LNCaP clone FGC (cell line): ENCODE results near the gene NINJ1.

ENCODE experiments used
- DNase-seq: peaks from one replicate; pipeline ENCODE4 v3.0.0-alpha.2; 2011; ENCODE audit warnings: low read depth
- H3K4me3 ChIP-seq: 2 replicates; pipeline ENCODE4 v1.5.1; 2011; ENCODE audit warnings: mild to moderate bottlenecking, low read depth, low read length, control low read depth
- CTCF ChIP-seq: IDR thresholded peaks from 2 replicates; pipeline ENCODE4 v1.5.1; 2012; ENCODE audit warnings: mild to moderate bottlenecking; ENCODE audit not compliant: control insufficient read depth, insufficient read depth; ENCODE audit errors: extremely low read depth

Gene NINJ1

GRCh38 chr9:93083592-93084470, 50.2 kb downstream of the NINJ1 start:
- DNase-seq, result no peak
- no peak overlapping the region for H3K4me3 ChIP-seq
- TF ChIP-seq CTCF, result no peak

DNA sequence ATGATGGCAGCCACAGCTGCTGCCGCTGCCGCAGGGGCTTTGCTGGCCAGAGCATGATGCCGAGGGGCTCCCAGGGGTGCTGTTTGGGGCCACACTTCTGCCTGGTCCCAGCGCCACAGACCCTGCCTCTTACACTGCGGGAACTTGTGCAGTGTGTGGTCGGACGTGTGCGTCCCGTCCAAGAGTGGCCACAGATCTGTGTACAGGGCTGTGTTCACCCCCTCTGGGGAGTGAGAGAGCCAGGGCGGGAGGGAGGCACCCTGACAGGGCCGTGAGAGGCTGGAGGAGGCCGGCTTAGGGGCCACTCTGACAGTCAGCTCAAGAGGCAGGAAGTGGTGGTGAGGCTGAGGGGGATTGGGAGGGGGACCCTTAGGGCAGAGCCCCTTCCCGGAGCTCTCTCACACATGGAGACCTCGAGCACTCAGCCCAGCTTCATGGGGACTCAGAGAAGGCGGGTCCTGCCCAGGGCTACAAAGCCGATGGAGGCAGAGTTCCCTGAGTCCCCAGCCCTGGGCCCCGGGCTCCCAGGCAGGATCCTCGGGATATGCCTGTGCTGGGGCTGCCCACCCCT, 51.1 kb downstream of the NINJ1 start:
- TF ChIP-seq CTCF, result no peak
- no peak for DNase-seq
- no peak overlapping the region for H3K4me3 ChIP-seq

DNA sequence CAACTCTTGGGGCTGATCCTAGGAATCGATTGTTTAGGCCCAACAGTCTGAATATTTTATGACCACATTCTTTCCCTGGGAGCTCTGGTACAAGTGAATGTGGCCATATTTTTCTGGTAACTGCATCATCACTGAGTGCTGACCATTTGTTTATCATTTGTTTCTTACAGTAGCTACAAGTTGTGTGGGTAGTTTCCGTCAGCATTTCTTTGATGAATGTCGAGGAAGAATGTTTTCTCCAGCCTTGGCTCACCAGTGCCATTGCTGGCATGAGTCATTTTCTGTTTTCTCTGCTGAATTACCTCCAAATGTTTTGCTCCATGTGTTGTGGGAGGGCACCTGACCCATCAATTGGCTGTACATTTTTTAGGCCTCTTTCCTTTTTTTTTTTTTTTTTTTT, 52.1 kb downstream of the NINJ1 start:
- H3K4me3 ChIP-seq, result no peak overlapping the region
- no peak for DNase-seq
- no peak for TF ChIP-seq CTCF

DNA sequence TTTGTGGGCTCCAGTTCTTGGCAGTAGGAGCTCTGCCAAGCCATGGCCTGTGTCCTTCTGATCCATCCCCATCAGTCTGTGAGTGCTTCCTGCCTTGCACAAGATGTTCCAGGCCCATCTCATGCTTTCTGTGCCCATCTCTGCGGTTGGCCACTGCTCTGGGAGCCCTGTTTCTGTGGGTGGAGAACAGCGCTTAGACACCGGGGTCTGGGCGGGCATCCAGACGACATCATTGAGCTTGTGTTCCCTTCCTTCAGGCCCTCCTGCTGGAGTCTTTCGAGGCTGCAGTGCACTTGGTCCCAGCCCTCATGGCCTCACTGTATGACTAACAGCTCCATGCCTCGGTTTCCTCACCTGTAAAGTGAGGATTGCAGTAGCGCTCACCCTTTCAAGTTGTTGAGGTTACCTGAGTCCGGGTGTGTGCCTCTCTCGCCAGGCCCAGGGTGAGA, 52.9 kb downstream of the NINJ1 start:
- no peak overlapping the region for H3K4me3 ChIP-seq
- DNase-seq, result no peak
- no peak for TF ChIP-seq CTCF

DNA sequence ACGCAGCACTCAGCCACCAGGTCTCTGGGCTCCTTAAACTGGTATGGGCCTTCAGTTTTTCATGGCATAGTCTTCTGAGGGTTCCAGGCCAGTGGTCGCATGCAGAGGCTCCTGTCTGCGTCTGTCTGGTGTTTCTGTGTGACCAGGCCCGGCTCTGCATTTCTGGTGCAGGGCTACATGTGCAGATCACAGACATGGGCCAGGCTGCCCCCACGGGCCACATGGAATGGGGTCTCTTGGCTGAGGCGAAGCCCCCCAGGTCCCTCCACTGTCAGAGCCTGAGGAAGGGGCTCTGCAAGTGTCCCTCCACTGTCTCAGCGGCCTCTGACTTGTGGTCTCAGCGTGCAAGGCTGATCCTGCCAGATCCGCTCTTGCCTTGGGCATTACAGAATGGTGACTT, 53.6 kb downstream of the NINJ1 start:
- DNase-seq, result no peak
- H3K4me3 ChIP-seq, result no peak overlapping the region
- TF ChIP-seq CTCF, result no peak

DNA sequence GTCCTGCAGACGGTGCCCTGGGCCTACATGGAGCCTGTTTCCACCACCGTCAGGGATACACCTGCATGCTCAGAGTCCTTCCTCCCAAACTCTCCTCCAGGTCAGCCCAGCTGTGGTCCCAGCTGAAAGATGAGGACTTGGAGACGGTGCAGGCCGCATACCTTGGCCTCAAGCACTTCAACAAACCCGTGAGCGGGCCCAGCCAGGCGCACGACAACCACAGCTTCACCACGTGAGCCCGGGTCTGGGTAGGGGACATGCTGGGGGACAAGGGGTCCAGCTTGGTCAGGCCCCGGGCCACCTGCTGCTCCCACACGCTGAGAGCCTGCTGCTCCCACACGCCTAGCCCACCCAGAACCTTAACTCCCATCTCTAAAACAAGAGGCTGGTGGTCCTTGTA, 54.7 kb downstream of the NINJ1 start:
- no peak overlapping the region for H3K4me3 ChIP-seq
- DNase-seq, result no peak
- TF ChIP-seq CTCF, result no peak

DNA sequence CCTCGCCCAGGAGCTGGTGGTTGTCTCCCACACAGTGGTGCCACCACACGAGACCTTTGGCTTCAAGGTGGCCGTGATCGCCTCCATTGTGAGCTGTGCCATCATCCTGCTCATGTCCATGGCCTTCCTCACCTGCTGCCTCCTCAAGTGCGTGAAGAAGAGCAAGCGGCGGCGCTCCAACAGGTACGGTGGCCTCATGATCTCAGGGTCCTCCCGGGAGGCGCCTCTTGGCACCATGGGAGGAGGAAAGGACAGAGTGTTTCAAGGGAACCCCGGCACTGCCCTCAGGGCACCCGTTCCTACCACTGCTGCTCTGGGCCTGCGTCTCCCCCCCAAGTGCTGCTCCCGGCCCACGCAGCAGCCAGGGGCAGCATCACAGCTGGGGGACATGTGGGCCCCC, 56.2 kb downstream of the NINJ1 start:
- H3K4me3 ChIP-seq, result no peak overlapping the region
- no peak for TF ChIP-seq CTCF
- no peak for DNase-seq
